Measurements from ENCODE around the gene MRPL39. TPM values are rescaled to one million over a fixed set of nuclear protein-coding genes. Genes with fewer than 3 reads are reported as not detected.

The MRPL39 gene
- total RNA-seq, 1 donor from 2014 or later, result 32.5 TPM

GRCh38 chr21:25552856-25553255, 54.4 kb downstream of the MRPL39 start:
- no peaks in the 10 kb centered on the region for H3K9me3 Mint-ChIP-seq (ENCODE audit: unreplicated experiment)
- no peaks in the 10 kb centered on the region for H3K27me3 ChIP-seq (ENCODE audit: insufficient read depth, low read length)
- H3K4me3 Mint-ChIP-seq (ENCODE audit: unreplicated experiment), result no peak overlapping the region
- H3K9me3 ChIP-seq (ENCODE audit: insufficient read depth, low read depth, low read length), result no peaks in the 10 kb centered on the region
- no peak overlapping the region for H3K27ac Mint-ChIP-seq (ENCODE audit: unreplicated experiment)
- TF ChIP-seq EZH2 (IDR thresholded peaks at IDR 0.05; ENCODE audit: insufficient read depth, low read length) (no peak), CTCF (IDR thresholded peaks at IDR 0.05; ENCODE audit: insufficient read depth, low read depth, low read length) (no peak)
- H3K36me3 Mint-ChIP-seq (ENCODE audit: low read depth, unreplicated experiment), result no peaks in the 10 kb centered on the region
- no peak overlapping the region for H2AFZ ChIP-seq (ENCODE audit: low read depth, low read length)
- H4K20me1 ChIP-seq (ENCODE audit: insufficient read depth, low read length), result no peaks in the 10 kb centered on the region
- H3K4me1 ChIP-seq (ENCODE audit: insufficient read depth, low read length), result no peaks in the 10 kb centered on the region
- no peak overlapping the region for H3K27ac ChIP-seq (ENCODE audit: low read depth, low read length)
- H3K36me3 ChIP-seq (ENCODE audit: insufficient read depth, low read length), result no peaks in the 10 kb centered on the region
- H3K27me3 Mint-ChIP-seq (ENCODE audit: low read depth, unreplicated experiment), result no peaks in the 10 kb centered on the region
- FAIRE-seq, result no peak
- H3K4me2 ChIP-seq (ENCODE audit: low read length), result no peak overlapping the region
- H3K9ac ChIP-seq (ENCODE audit: low read length), result no peak overlapping the region
- no peak for DNase-seq (ENCODE audit: low read depth)
- H3K4me3 ChIP-seq (ENCODE audit: insufficient read depth, low read depth, low read length), result no peak overlapping the region
- peaks cover 6% of the 10 kb centered on the region for H3K4me1 Mint-ChIP-seq (ENCODE audit: low read depth, unreplicated experiment)
- no peaks in the 10 kb centered on the region for H3K79me2 ChIP-seq (ENCODE audit: insufficient read depth, low read length)

GRCh38 chr21:25551569-25551968, 55.7 kb downstream of the MRPL39 start:
- peaks cover 3% of the 10 kb centered on the region for H3K4me1 Mint-ChIP-seq (ENCODE audit: low read depth, unreplicated experiment)

More at GRCh38 chr21:25551569-25551968, 55.7 kb downstream of the MRPL39 start:
- TF ChIP-seq CTCF (IDR thresholded peaks at IDR 0.05; ENCODE audit: insufficient read depth, low read depth, low read length), result no peak
- TF ChIP-seq EZH2 (IDR thresholded peaks at IDR 0.05; ENCODE audit: insufficient read depth, low read length), result no peak
- no peak overlapping the region for H3K4me2 ChIP-seq (ENCODE audit: low read length)
- no peak overlapping the region for H2AFZ ChIP-seq (ENCODE audit: low read depth, low read length)
- H3K79me2 ChIP-seq (ENCODE audit: insufficient read depth, low read length), result no peaks in the 10 kb centered on the region
- H4K20me1 ChIP-seq (ENCODE audit: insufficient read depth, low read length), result no peaks in the 10 kb centered on the region
- no peaks in the 10 kb centered on the region for H3K4me1 ChIP-seq (ENCODE audit: insufficient read depth, low read length)
- peaks cover under 1% of the 10 kb centered on the region for H3K9me3 Mint-ChIP-seq (ENCODE audit: unreplicated experiment)
- no peaks in the 10 kb centered on the region for H3K36me3 ChIP-seq (ENCODE audit: insufficient read depth, low read length)
- H3K4me3 Mint-ChIP-seq (ENCODE audit: unreplicated experiment), result no peak overlapping the region
- H3K9ac ChIP-seq (ENCODE audit: low read length), result no peak overlapping the region
- H3K27me3 ChIP-seq (ENCODE audit: insufficient read depth, low read length), result no peaks in the 10 kb centered on the region
- no peak overlapping the region for H3K4me3 ChIP-seq (ENCODE audit: insufficient read depth, low read depth, low read length)
- H3K27me3 Mint-ChIP-seq (ENCODE audit: low read depth, unreplicated experiment), result no peaks in the 10 kb centered on the region
- H3K27ac Mint-ChIP-seq (ENCODE audit: unreplicated experiment), result no peak overlapping the region
- no peaks in the 10 kb centered on the region for H3K36me3 Mint-ChIP-seq (ENCODE audit: low read depth, unreplicated experiment)
- FAIRE-seq (no peak), DNase-seq (ENCODE audit: low read depth) (no peak)
- no peaks in the 10 kb centered on the region for H3K9me3 ChIP-seq (ENCODE audit: insufficient read depth, low read depth, low read length)
- H3K27ac ChIP-seq (ENCODE audit: low read depth, low read length), result no peak overlapping the region
